NCI-H524 treated with DMSO at 0.1 percent for 48 hours (cell line): ENCODE data around the gene SCARB1.

ENCODE experiments used
- DNase-seq: peaks from one replicate; lab custom pipeline; 2025; lab: John Stamatoyannopoulos, UW

Gene SCARB1

GRCh38 chr12:124730455-124730932, 133.2 kb downstream of the SCARB1 start:
- DNase-seq: no peak

DNA sequence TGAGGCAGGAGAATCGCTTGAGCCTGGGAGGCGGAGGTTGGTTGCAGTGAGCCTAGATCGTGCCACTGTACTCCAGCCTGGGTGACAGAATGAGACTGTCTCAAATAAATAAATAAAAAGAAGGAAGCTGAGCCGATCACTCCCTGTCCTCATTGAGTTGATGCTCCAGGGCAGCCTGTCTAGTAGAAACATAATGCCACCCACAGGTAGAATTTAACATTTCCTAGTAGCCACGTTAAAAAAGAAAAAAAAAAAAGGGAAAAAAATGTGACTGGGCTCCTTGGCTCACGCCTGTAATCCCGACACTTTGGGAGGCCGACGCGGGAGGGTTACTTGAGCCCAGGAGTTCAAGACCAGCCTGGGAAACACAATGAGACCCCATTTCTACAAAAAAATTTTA, 135.7 kb downstream of the SCARB1 start:
- peak; percentile 40 for DNase-seq

DNA sequence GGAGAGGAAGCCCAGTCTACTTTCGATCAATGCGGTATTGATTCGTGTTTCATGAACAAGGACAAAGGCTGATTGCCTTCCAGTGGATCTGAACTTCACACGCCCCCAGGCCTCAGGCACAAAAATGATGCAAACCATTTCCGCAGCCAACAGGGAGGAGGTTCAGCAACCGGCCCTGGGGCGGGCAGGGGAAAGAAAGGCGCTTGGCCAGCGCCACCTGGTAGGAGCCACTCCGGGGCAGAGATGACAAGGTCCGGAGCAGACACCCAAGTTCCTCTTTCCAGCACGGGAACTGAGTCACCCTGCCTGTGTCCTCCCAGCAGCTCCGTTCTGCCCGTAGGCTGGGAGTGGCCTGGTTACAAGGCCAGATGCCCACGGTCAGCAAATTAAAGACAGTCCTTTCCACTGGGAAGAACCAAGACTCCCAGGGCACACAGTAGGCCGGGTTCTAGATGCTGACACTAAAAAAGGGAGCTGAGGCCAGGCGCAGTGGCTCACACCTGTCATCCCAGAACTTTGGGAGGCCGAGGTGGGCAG, 136.3 kb downstream of the SCARB1 start:
- DNase-seq: no peak
